ENCODE data around the gene RAB10. TPM values are rescaled to one million over a fixed set of nuclear protein-coding genes. Genes with fewer than 3 reads are reported as not detected.
"Not testable (repeated sequence)": the region's sequence is repeated elsewhere in the genome, so short reads cannot be mapped to it uniquely, and the experiment has no call there.

RAB10 gene
- total RNA-seq, 1 experiment from 2014 or later, result 167 TPM

- Histone ChIP-seq H3K9ac (ENCODE audit: low read length) (no peak overlapping the region), H3K36me3 (ENCODE audit: control insufficient read depth in 1 of 2, insufficient read depth in 2 of 2, low read length in 2 of 2) (peaks cover 0 to 14% of the 10 kb centered on the region in 2 experiments; a peak in 2 of 4 replicates), H3K9me3 (ENCODE audit: control insufficient read depth in 1 of 2, insufficient read depth in 1 of 2, low read depth in 1 of 2, low read length in 2 of 2) (no peaks in the 10 kb centered on the region), H4K20me1 (ENCODE audit: insufficient read depth) (peaks cover 5% of the 10 kb centered on the region; the same call in 1 of the 2 replicates), H2AFZ (ENCODE audit: low read depth, low read length, poor library complexity, severe bottlenecking) (no peak overlapping the region), H3K4me2 (ENCODE audit: low read length) (no peak overlapping the region), H3K27me3 (ENCODE audit: insufficient read depth, low read length) (no peaks in the 10 kb centered on the region), H3K9me2 (ENCODE audit: insufficient read depth) (no peaks in the 10 kb centered on the region), H3K4me1 (ENCODE audit: control insufficient read depth in 1 of 2, insufficient read depth in 2 of 2, low read length in 2 of 2) (no peaks in the 10 kb centered on the region), H3K79me2 (ENCODE audit: insufficient read depth, low read length) (peaks cover 95% of the 10 kb centered on the region), H3K4me3 (replicated peaks in 1 of 2; ENCODE audit: low read depth in 1 of 2, low read length in 2 of 2) (no peak overlapping the region), H3K27ac (ENCODE audit: low read depth, low read length) (no peak overlapping the region)
- DNase-seq (ENCODE audit: low read depth, low spot score) (no peak), ATAC-seq (no peak)
- RAD21 ChIA-PET (ENCODE audit: low non-redundant PET in 1 of 2, low total read pairs in 2 of 2, uncharacterized antibody in 2 of 2, unreplicated experiment in 2 of 2), result interaction anchor here in 1 of 2 experiments (0.6 kb wide), 1 partner anchor 61 kb away, joined by 3 read pairs; no protein-coding TSS in a partner anchor
- POLR2A ChIA-PET, result no interaction called here
- intact Hi-C loops (cut with micrococcal nuclease), result no loop called here
- TF ChIP-seq SP1 (IDR thresholded peaks at IDR 0.05; ENCODE audit: low read depth) (no peak), EZH2 (IDR thresholded peaks at IDR 0.05) (no peak), ZBTB33 (IDR thresholded peaks at IDR 0.05; ENCODE audit: extremely low read depth, insufficient replicate concordance, low read length) (no peak), ZNF274 (IDR thresholded peaks at IDR 0.05; ENCODE audit: low read depth, low read length) (no peak), CBX3 (IDR thresholded peaks at IDR 0.05; ENCODE audit: low read depth) (no peak)
- CTCF ChIA-PET, result no interaction called here
- BruUV-seq (replicated peaks), result no TSS peak
Observed at GRCh38 chr2:26103752-26104151, 69.9 kb downstream of the RAB10 start.

- BruUV-seq (replicated peaks); intact Hi-C loops (cut with micrococcal nuclease); H3K4me2 ChIP-seq (ENCODE audit: low read length); H3K9me3 ChIP-seq (ENCODE audit: control insufficient read depth in 1 of 2, insufficient read depth in 1 of 2, low read depth in 1 of 2, low read length in 2 of 2); H3K4me1 ChIP-seq (ENCODE audit: control insufficient read depth in 1 of 2, insufficient read depth in 2 of 2, low read length in 2 of 2); H3K27ac ChIP-seq (ENCODE audit: low read depth, low read length); POLR2A ChIA-PET; H3K9me2 ChIP-seq (ENCODE audit: insufficient read depth); ATAC-seq; RAD21 ChIA-PET (ENCODE audit: low non-redundant PET in 1 of 2, low total read pairs in 2 of 2, uncharacterized antibody in 2 of 2, unreplicated experiment in 2 of 2); CTCF ChIA-PET; H3K4me3 ChIP-seq (replicated peaks in 1 of 2; ENCODE audit: low read depth in 1 of 2, low read length in 2 of 2); H4K20me1 ChIP-seq (ENCODE audit: insufficient read depth); H2AFZ ChIP-seq (ENCODE audit: low read depth, low read length, poor library complexity, severe bottlenecking); H3K27me3 ChIP-seq (ENCODE audit: insufficient read depth, low read length); H3K36me3 ChIP-seq (ENCODE audit: control insufficient read depth in 1 of 2, insufficient read depth in 2 of 2, low read length in 2 of 2); DNase-seq (ENCODE audit: low read depth, low spot score); H3K9ac ChIP-seq (ENCODE audit: low read length): not testable (repeated sequence)
- peaks cover 70% of the 10 kb centered on the region for H3K79me2 ChIP-seq (ENCODE audit: insufficient read depth, low read length)
Observed at GRCh38 chr2:26108701-26109100, 74.8 kb downstream of the RAB10 start.

Data from HCT116 (cell line).